Glomerular visceral epithelial cell (primary cell): ENCODE data around the gene APOF.
"Not testable (repeated sequence)": the region's sequence is repeated elsewhere in the genome, so short reads cannot be mapped to it uniquely, and the experiment has no call there.

Experiments
- DNase-seq: peaks from one replicate; pipeline ENCODE4 v3.0.0-alpha.2; 2016; ENCODE audit errors: extremely low spot score

Gene APOF

GRCh38 chr12:56366948-56367347, 4.3 kb upstream of the APOF start:
- DNase-seq: no peak

- DNase-seq: no peak
Measured at GRCh38 chr12:56361487-56362129, 1.0 kb downstream of the APOF start.

- peak; percentile 100 for DNase-seq
Measured at GRCh38 chr12:56359851-56360767, 2.5 kb downstream of the APOF start, which contains the start of gene STAT2. TSS of gene STAT2 (minus strand) at chr12:56360107. CDS start at chr12:56356571, 3,536 bp downstream.

- DNase-seq: peak; percentile 54
Measured at GRCh38 chr12:56358836-56359532, 3.7 kb downstream of the APOF start.

- DNase-seq: no peak
Measured at GRCh38 chr12:56351325-56351724, 11.3 kb downstream of the APOF start.

GRCh38 chr12:56350662-56351061, 12.0 kb downstream of the APOF start:
- no peak for DNase-seq

- no peak for DNase-seq
Measured at GRCh38 chr12:56348776-56349175, 13.9 kb downstream of the APOF start.

GRCh38 chr12:56347255-56347654, 15.4 kb downstream of the APOF start:
- DNase-seq: not testable (repeated sequence)

GRCh38 chr12:56346675-56347074, 16.0 kb downstream of the APOF start:
- DNase-seq: no peak

- DNase-seq: not testable (repeated sequence)
Measured at GRCh38 chr12:56342290-56342689, 20.4 kb downstream of the APOF start.

GRCh38 chr12:56341616-56342015, 21.0 kb downstream of the APOF start:
- no peak for DNase-seq

GRCh38 chr12:56339158-56339422, 23.6 kb downstream of the APOF start:
- no peak for DNase-seq

- peak; percentile 85 for DNase-seq
Measured at GRCh38 chr12:56338308-56339157, 24.1 kb downstream of the APOF start, which contains the start of gene IL23A. TSS of gene IL23A (plus strand) at chr12:56338884. CDS start at chr12:56339045, 161 bp downstream.

- no peak for DNase-seq
Measured at GRCh38 chr12:56337753-56338251, 24.9 kb downstream of the APOF start.

GRCh38 chr12:56336361-56337167, 26.1 kb downstream of the APOF start:
- no peak for DNase-seq

- DNase-seq: not testable (repeated sequence)
Measured at GRCh38 chr12:56335527-56335926, 27.1 kb downstream of the APOF start.

GRCh38 chr12:56334490-56334793, 28.2 kb downstream of the APOF start:
- no peak for DNase-seq

- DNase-seq: peak; percentile 97
Measured at GRCh38 chr12:56333679-56334489, 28.8 kb downstream of the APOF start, which contains the start of gene PAN2. TSS of gene PAN2 (minus strand) at chr12:56334000. CDS start at chr12:56333094, 906 bp downstream.

GRCh38 chr12:56333197-56333678, 29.4 kb downstream of the APOF start:
- no peak for DNase-seq
